ENCODE measurements around the gene ZNF76.

ZNF76 gene

DNA sequence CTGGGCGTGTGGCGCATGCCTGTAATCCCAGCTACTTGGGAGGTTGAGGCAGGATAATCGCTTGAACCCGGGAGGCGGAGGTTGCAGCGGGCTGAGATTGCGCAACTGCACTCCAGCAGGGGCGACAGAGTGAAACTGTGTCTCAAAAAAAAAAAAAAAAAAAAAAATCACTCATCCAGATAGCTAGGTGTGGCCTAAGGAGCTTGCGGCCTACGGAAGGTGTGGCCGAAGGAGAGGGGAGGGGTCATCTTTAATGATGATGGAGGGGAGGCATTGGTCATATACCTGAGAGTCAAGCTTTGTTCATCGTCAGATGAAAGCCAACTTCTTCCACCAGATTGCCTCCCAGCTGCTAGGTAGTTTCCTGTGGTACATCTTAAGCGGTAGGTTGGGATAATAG is 82.0 kb downstream of the ZNF76 start:
- DNase-seq = no peak

DNA sequence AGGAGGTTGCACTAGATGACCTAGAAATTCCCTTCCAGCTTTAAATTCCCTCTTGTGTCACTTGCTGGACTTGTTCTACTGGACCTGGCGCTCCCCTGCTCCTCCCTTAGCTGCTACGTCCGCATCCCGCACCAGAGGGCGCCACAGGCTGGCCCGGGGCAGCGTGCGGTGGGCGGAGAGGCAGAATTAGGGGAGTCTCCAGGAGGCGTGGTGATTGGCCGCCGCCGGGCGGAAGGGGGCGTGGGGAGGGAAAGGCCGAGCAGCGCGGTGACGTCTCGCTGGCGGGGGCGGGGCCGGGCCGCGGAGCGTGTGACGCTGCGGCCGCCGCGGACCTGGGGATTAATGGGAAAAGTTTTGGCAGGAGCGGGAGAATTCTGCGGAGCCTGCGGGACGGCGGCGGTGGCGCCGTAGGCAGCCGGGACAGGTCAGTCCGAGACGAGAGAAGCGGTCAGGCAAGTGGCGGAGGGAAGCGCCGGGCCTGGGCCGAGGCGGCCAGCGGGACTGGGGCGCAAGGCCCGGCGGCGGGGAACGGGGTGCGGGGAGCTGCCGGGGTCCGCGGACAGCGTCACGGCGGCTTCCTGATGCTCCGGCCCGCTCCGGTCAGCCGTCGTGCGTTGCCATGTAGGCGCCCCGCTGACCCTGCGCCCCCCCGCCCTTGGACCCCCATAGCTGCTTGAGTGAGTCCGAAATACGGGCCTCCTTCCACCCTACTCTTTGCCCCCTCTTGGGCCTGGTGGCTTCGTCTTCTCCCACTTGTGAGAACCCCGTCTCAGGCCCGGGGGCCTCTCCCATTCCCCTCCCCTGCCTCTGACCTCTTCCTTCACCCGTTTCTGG is 82.9 kb downstream of the ZNF76 start, which contains the start of gene PPARD:
Gene PPARD, plus strand, starts transcription at position 301 of the 834 bp plus-strand sequence. CDS start 68,530 bp downstream, outside the sequence.
- peak; percentile 98 for DNase-seq

DNA sequence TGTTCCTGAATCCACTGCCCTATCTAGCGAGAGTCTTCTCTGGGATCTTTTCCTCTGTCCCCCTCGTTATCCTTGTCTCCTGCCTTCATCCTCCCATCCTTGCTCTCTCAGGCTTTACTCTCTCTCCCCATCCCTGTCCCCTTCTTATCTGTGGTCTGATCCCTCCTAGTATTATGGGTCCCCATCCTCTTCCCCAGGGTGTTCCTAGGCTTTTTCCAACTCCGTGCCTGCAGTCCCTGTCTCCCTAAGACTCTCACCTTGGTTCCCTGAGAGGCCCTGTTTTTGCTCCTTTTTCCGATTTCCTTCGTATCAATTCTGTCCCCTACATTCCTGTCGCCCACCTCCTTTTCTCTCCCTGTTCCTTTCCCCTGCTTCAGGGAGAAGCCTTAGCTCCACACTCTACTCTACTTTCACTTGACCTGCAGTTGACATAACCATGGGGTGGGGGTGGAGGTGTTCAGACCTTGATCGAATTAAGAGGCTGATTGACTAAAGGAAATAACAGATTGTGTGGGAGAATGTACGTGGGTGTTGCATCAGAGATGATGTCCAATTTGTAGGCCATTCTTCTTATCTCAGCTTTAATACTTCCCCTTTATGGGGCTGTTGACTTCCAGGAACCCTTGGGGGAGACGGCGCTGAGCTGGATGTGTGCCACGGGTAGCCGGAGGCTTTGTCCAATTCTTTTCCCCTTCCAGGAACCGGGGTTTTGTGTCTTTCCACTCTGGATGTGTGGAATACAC is 83.7 kb downstream of the ZNF76 start:
- peak; percentile 13 for DNase-seq

DNA sequence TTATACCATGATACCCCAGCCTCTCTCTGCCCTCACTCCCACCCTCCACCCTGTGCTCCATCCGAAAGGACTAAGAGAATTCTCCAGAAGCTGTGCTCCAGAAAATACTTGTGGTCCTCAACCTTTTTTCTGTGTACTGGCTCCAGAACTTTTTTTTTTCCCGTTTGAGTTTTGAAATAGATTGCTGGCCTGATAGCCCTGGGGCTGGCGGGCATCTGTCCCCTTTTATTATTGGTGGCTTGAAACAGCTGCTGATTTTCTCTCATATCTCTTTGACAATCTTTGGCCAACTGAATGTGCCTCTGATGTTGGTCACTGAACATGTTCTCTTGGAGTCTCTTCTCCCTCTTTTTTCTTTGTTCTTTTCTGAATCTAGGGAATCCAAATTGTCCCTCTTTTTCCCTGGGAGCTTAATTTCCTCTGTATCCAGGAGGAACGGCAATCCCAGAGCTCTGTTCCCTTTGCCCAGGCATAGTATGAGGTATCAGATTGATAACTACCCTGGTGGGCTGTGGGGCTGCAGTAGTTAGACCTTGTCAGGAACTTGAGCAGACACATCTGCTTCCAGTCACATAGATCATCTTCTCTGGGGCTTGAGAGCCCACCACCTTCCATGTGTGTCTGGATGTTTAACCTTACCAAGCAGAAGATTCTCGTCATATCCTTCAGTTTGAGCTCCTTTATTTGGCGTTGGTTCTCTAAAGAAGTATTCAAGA is 84.5 kb downstream of the ZNF76 start:
- DNase-seq = no peak

Measured in activated CD4-positive, alpha-beta T cell treated with anti-CD3 and anti-CD28 coated beads, Interleukin-10, Interleukin-2, amounts not matched to agents 100 ng/mL and 50 ng/mL, durations not matched to agents 16 hours and 8 hours (primary cell).